Measurements from ENCODE around the gene B9D1. TPM values are rescaled to one million over a fixed set of nuclear protein-coding genes. Genes with fewer than 3 reads are reported as not detected.

B9D1 gene
- total RNA-seq: 0.63 TPM

GRCh38 chr17:19362277-19363113 lies at the start of gene B9D1:
TSS of gene B9D1 (minus strand) at chr17:19362723. CDS start at chr17:19362569, 154 bp downstream.
- peak within 1 kb of the TSS; percentile 39 for H3K4me3 ChIP-seq (ENCODE audit: low read length)
- no peaks in the 10 kb centered on the region for H3K27me3 ChIP-seq (ENCODE audit: insufficient read depth, low read length)
- H3K9me3 ChIP-seq (ENCODE audit: low read depth, low read length): no peaks in the 10 kb centered on the region
- peaks cover 15% of the 10 kb centered on the region for H3K4me1 ChIP-seq (ENCODE audit: insufficient read depth, low read length)

GRCh38 chr17:19411631-19412030 lies 49.1 kb upstream of the B9D1 start:
- Histone ChIP-seq H3K4me3 (ENCODE audit: low read length) (no peak overlapping the region), H3K27me3 (ENCODE audit: insufficient read depth, low read length) (no peaks in the 10 kb centered on the region), H3K4me1 (ENCODE audit: insufficient read depth, low read length) (no peaks in the 10 kb centered on the region), H3K9me3 (ENCODE audit: low read depth, low read length) (no peaks in the 10 kb centered on the region)

GRCh38 chr17:19410875-19411620 lies 48.5 kb upstream of the B9D1 start, which contains the start of gene RNF112:
TSS of gene RNF112 (plus strand) at chr17:19411232. CDS start at chr17:19411409, 177 bp downstream.
- no peak within 1 kb of the TSS for H3K4me3 ChIP-seq (ENCODE audit: low read length)
- H3K9me3 ChIP-seq (ENCODE audit: low read depth, low read length): no peaks in the 10 kb centered on the region
- H3K4me1 ChIP-seq (ENCODE audit: insufficient read depth, low read length): no peaks in the 10 kb centered on the region
- no peaks in the 10 kb centered on the region for H3K27me3 ChIP-seq (ENCODE audit: insufficient read depth, low read length)

DNA sequence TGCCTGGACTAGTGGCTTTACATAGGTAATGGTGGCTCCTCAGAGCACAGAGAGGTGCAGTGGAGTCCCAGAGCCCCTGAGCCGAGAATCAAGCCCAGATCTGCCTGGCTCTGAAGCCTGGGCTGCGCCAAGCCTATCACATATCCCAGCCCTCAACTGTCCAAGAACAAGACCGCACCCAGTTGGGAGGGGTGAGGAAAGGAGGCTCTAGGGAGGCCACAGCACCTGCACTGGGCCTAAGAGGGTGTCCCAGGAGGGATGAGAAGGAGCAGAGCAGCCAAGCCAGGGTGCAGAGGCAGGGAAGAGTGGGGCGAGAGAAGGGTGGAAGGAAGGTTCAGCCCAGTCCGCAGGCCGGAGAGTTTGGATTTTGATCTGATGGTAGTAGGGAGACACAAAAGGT lies 47.6 kb upstream of the B9D1 start:
- Histone ChIP-seq H3K27me3 (ENCODE audit: insufficient read depth, low read length) (no peaks in the 10 kb centered on the region), H3K9me3 (ENCODE audit: low read depth, low read length) (no peaks in the 10 kb centered on the region), H3K4me3 (ENCODE audit: low read length) (no peak overlapping the region), H3K4me1 (ENCODE audit: insufficient read depth, low read length) (no peaks in the 10 kb centered on the region)

GRCh38 chr17:19409509-19409908 lies 47.0 kb upstream of the B9D1 start:
- Histone ChIP-seq H3K4me3 (ENCODE audit: low read length) (no peak overlapping the region), H3K9me3 (ENCODE audit: low read depth, low read length) (no peaks in the 10 kb centered on the region), H3K27me3 (ENCODE audit: insufficient read depth, low read length) (no peaks in the 10 kb centered on the region), H3K4me1 (ENCODE audit: insufficient read depth, low read length) (no peaks in the 10 kb centered on the region)

- no peaks in the 10 kb centered on the region for H3K4me1 ChIP-seq (ENCODE audit: insufficient read depth, low read length)
- no peak overlapping the region for H3K4me3 ChIP-seq (ENCODE audit: low read length)
- H3K27me3 ChIP-seq (ENCODE audit: insufficient read depth, low read length): no peaks in the 10 kb centered on the region
- H3K9me3 ChIP-seq (ENCODE audit: low read depth, low read length): no peaks in the 10 kb centered on the region
Measured at GRCh38 chr17:19409066-19409465, 46.5 kb upstream of the B9D1 start.

DNA sequence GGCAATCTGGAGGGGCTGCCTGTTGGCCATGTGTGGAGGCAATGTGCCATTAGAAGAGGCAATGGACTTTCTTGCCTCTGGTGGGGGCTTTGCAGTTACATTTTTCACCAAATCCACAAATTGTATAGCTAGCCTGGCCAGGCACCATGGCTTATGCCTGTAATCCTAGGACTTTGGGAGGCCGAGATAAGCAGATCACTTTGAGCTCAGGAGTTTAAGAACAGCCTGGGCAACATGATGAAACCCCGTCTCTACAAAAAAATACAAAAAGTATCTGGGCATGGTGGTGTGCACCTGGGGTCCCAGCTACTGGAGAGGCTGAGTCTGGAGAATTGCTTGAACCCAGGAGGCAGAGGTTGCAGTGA lies 45.8 kb upstream of the B9D1 start:
- Histone ChIP-seq H3K4me1 (ENCODE audit: insufficient read depth, low read length) (no peaks in the 10 kb centered on the region), H3K9me3 (ENCODE audit: low read depth, low read length) (no peaks in the 10 kb centered on the region), H3K4me3 (ENCODE audit: low read length) (no peak overlapping the region), H3K27me3 (ENCODE audit: insufficient read depth, low read length) (no peaks in the 10 kb centered on the region)

DNA sequence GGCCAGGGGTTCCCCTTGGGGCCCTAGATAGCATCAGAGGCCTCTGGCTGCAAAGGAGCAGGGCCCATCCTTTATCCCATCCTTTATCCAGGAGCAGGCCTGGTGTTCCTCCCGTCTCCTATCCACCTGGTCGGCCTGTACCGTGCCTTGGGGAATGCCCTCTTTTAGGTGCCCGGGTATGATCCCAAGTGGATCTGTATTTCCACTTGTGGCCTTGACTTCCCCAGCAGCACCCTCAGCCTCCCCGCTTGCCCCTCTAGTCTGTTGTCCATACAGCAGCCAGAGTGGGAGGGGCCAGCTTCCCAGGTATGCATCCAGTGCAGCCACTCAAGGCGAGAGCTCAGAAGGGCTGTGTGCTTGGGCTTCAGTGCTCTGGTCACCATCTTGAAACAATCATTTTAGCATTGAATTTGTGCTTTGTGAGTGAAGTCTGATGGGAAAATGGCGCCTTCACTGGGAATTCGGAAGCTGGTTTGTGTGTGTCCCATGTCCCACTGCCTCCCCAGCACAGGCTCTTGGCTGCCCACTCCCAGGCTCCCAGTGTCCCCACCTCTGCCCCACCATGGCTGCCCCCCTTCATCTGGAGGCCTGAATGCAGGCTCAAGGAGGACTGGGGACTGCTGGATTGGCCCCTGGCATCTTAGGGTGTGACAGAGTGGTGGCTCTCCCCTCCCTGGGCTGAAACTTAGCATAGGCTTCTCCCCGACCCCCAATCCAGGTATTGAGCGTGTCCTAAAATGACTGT lies 45.2 kb upstream of the B9D1 start:
- no peaks in the 10 kb centered on the region for H3K9me3 ChIP-seq (ENCODE audit: low read depth, low read length)
- H3K4me3 ChIP-seq (ENCODE audit: low read length): no peak overlapping the region
- H3K4me1 ChIP-seq (ENCODE audit: insufficient read depth, low read length): no peaks in the 10 kb centered on the region
- no peaks in the 10 kb centered on the region for H3K27me3 ChIP-seq (ENCODE audit: insufficient read depth, low read length)

- H3K4me3 ChIP-seq (ENCODE audit: low read length): no peak overlapping the region
- no peaks in the 10 kb centered on the region for H3K9me3 ChIP-seq (ENCODE audit: low read depth, low read length)
Measured at GRCh38 chr17:19405114-19405513, 42.6 kb upstream of the B9D1 start.

GRCh38 chr17:19404264-19404663 lies 41.7 kb upstream of the B9D1 start:
- H3K4me3 ChIP-seq (ENCODE audit: low read length): no peak overlapping the region
- peaks cover 13% of the 10 kb centered on the region for H3K4me1 ChIP-seq (ENCODE audit: insufficient read depth, low read length)
- H3K9me3 ChIP-seq (ENCODE audit: low read depth, low read length): no peaks in the 10 kb centered on the region
- H3K27me3 ChIP-seq (ENCODE audit: insufficient read depth, low read length): no peaks in the 10 kb centered on the region

More at GRCh38 chr17:19405114-19405513, 42.6 kb upstream of the B9D1 start:
- no peaks in the 10 kb centered on the region for H3K27me3 ChIP-seq (ENCODE audit: insufficient read depth, low read length)
- peaks cover 5% of the 10 kb centered on the region for H3K4me1 ChIP-seq (ENCODE audit: insufficient read depth, low read length)

DNA sequence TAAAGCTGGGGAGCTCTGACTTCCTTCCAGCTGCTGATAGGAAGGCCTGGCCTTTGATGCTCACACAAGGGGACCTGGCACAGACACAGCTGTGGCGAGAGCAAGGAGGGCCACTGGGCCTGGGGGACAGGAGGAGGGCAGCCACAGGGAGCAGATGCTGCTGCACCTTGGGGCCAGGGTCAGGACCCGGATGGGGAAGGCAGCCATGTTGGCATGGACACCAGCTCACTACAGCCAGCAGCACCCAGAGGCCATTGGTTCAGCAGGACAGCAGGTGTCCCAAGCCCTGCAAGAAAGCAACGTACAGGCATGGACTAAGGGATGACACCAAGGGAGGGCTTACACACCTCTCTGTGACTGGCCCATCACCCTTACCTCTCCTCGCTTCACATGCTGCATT lies 40.5 kb upstream of the B9D1 start:
- Histone ChIP-seq H3K9me3 (ENCODE audit: low read depth, low read length) (no peaks in the 10 kb centered on the region), H3K4me1 (ENCODE audit: insufficient read depth, low read length) (peaks cover 26% of the 10 kb centered on the region), H3K4me3 (ENCODE audit: low read length) (no peak overlapping the region), H3K27me3 (ENCODE audit: insufficient read depth, low read length) (no peaks in the 10 kb centered on the region)

DNA sequence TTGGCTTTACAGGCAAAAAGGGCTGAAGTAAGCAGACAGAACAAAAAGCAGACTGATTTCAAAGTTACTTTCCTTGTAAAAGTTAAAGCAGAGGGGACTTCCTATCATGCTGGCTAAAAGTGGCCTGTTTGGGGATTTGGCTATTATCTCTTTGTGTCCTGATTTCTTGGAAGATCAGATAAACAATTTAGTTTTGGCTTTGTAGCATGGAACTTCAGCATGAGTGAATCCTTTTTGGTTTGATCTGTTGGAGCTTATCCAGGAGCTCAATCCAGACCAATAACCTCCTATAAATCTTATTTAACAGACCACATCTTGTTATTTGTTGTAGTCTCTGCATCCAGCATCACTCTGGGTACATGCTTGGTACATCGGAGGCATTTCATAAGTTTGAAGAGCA lies 39.6 kb upstream of the B9D1 start:
- Histone ChIP-seq H3K4me1 (ENCODE audit: insufficient read depth, low read length) (peaks cover 34% of the 10 kb centered on the region), H3K9me3 (ENCODE audit: low read depth, low read length) (no peaks in the 10 kb centered on the region), H3K4me3 (ENCODE audit: low read length) (no peak overlapping the region), H3K27me3 (ENCODE audit: insufficient read depth, low read length) (no peaks in the 10 kb centered on the region)

GRCh38 chr17:19401321-19402010 lies 38.9 kb upstream of the B9D1 start:
- no peaks in the 10 kb centered on the region for H3K9me3 ChIP-seq (ENCODE audit: low read depth, low read length)
- H3K27me3 ChIP-seq (ENCODE audit: insufficient read depth, low read length): no peaks in the 10 kb centered on the region
- H3K4me1 ChIP-seq (ENCODE audit: insufficient read depth, low read length): peaks cover 34% of the 10 kb centered on the region
- H3K4me3 ChIP-seq (ENCODE audit: low read length): no peak overlapping the region

GRCh38 chr17:19399750-19400450 lies 37.4 kb upstream of the B9D1 start:
- Histone ChIP-seq H3K4me1 (ENCODE audit: insufficient read depth, low read length) (peaks cover 34% of the 10 kb centered on the region), H3K9me3 (ENCODE audit: low read depth, low read length) (no peaks in the 10 kb centered on the region), H3K4me3 (ENCODE audit: low read length) (no peak overlapping the region), H3K27me3 (ENCODE audit: insufficient read depth, low read length) (no peaks in the 10 kb centered on the region)

Data from mononuclear cell (primary cell).